ENCODE results near the gene AFP.

- no peak for TF ChIP-seq POLR2A (IDR thresholded peaks at IDR 0.05; ENCODE audit: low read length)
- no peak for TF ChIP-seq GATA1 (IDR thresholded peaks at IDR 0.05; ENCODE audit: low read depth, low read length)
These were observed 23.0 kb downstream of the AFP start for GRCh38 chr4:73459048-73459421.

All from erythroblast (primary cell).